Ramos (cell line): Measurements from ENCODE around the gene FAM161B.
"Not testable (repeated sequence)": the region's sequence is repeated elsewhere in the genome, so short reads cannot be mapped to it uniquely, and the experiment has no call there.

Source experiments
- in situ Hi-C: fragments of 300-500 bp; cut with MboI; formaldehyde crosslinking; loops from one replicate; pipeline ENCODE4 v1.14.3; 2022; ENCODE audit warnings: low sequenced_read_pairs; ENCODE audit not compliant: unreplicated experiment

The FAM161B gene

DNA sequence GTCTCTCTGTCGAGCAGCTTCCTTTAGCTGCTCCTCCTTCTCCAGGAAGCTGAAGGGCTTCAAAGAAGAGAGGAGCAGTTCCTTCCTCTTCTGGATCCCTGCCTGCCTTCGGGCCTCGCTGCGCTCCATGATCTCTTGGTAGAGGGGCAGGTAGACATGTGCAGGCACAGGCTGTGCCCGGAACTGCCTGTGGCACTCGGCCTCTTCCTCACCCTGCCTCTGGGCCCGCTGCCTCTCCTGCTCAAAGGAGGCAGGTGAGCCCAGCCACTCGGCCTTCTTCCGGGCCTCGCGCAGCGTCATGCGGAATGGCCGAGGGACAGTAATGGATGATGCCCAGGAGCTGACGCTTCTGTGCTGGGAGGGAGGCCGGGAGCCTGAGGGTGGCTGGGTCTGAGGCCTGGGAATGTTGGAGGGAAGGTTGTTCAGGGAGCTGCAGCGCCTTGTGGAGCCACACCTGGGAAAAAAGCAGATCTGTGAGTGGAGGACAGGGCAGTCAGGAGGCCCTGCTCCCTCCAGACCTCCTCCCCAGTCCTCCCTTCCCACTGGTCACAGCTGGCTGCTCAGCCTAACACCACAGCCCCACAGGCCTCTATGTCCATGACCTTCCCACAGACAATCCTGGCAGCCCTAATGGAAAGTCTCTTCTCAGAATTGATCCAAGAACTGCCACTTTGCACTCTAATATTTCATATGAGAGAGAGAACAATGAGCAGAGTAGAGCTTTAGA is 5.3 kb downstream of the FAM161B start:
- in situ Hi-C loops, result no loop called here

DNA sequence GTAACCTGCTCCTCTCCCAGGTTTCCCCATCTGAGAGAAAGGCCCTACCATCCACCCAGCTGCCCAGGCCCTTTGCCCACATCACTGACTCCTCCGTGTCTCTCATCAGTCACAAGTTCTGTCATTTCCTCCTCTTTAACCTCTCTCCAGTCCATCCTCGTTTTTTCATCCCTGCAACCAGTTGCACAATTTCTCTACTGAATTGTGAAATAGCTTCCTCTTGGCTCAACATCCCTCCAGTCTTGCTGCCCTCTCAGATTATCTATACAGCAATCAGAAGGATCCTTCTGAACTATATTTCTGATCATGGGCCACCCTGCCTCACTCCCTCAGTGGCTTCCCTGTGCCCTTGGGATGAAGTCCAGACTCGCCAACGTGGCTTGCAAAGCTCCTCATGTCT is 6.8 kb downstream of the FAM161B start:
- in situ Hi-C loops, result no loop called here

DNA sequence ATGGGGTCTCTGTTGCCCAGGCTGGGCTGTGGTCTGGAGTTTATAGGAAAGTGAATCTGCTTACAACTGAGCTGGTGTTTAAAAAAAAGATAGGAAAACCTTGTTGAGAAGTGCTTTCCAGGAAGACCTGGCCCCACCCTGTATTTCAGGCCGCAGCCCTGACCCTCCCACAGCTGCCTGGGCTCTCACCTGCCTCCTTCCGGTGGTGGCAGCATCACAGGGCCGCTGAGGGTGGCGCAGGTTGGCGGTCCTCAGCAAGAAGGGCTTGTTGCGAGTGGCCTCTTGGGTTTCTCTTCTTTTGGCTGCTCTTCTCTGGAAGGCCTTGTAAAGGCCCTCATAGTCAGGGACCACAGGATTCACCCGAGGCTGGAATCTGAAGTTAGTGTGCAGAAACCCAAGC is 7.7 kb downstream of the FAM161B start:
- in situ Hi-C loops, result no loop called here

- in situ Hi-C loops, result no loop called here
Measured at GRCh38 chr14:73937012-73937411, 12.9 kb downstream of the FAM161B start.

GRCh38 chr14:73936548-73936947 is 13.3 kb downstream of the FAM161B start:
- in situ Hi-C loops, result no loop called here

DNA sequence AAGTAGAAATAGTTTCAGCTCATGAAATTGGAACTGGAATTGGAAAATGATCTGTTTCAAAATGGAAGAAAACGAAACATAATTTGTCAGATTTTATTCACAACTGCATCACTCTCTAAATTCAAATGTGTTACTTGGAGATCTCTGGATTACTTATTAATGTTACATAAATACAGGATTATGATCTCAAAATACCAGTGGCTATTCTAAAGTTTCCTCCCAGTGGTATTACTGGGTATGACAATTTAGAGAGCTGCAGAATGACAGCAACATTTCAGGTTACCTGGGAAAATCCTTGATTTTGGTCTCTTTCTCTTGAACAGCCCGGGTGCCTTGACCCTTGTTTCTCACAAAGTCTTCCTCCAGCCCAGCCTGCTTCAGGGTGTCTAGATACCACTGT is 14.2 kb downstream of the FAM161B start:
- in situ Hi-C loops, result no loop called here

GRCh38 chr14:73924337-73924736 is 25.6 kb downstream of the FAM161B start:
- in situ Hi-C loops, result no loop called here

DNA sequence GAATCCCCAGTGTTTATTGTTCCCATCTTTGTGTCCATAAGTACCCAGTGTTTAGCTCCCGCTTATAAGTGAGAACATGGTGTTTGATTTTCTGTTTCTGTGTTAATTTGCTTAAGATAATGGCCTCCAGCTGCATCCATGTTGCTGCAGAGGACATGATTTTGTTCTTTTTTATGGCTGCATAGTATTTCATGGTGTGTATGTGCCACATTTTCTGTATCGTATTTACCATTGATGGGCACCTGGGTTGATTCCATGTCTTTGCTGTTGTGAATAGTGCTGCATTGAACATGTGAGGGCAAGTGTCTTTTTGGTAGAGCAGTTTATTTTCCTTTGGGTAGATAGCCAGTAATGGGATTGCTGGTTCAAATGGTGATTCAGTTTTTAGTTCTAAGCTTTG is 30.4 kb downstream of the FAM161B start:
- in situ Hi-C loops, result not testable (repeated sequence)

DNA sequence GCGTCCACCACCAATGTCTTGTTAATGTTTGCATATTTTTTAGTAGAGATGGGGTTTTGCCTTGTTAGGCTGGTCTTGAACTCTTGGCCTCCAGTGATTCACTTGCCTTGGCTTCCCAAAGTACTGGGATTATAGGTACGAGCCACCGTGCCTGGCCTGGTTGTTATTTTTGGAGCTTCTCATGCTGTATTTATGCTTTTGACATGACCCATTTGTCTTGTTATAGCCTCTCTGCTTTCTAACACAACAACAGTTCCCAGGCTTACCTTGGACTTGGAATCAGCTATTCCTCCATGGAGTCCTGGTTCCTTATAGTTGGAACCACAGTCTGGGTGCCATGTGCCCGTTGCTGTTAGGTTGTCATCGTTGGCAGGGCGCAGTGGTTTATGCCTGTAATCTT is 33.6 kb downstream of the FAM161B start:
- in situ Hi-C loops, result no loop called here

- in situ Hi-C loops, result no loop called here
Measured at GRCh38 chr14:73913256-73913655, 36.6 kb downstream of the FAM161B start.

DNA sequence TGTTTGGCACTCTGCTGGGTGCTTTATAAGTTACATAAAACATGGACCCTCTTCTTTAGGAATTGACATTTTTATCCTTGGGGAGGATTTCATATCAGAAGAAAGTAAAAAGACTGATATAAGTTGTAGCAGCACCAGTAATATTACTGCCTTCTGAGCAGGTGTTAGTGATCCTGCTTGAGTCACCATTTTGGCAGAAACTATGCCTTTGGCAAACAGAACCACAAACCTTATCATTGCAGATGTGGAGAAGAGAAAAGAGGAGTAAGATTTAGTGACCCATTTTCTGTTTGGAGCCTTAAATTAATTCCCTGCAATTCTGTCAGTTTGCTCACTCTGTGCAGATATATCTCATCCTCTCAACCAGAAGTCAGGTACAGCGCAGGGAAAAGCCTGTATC is 40.2 kb downstream of the FAM161B start:
- in situ Hi-C loops, result no loop called here

DNA sequence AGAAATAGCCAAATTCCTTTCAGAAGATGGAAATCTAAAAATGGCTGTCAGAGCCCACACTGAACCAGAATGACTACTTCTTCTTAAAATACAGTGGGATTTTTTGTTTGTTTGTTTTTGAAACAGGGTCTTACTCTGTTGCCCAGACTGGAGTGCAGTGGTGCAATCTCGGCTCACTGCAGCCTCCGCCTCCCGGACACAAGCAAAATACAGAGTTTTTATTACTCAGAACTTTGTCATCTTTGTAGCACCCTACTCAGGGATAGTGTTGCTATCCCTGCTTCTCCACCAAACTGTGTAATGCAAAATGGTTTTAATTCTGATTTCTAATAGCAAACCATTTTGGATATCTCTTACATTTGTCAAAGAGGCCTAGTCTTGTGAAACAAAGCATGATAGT is 46.9 kb downstream of the FAM161B start:
- in situ Hi-C loops, result no loop called here

DNA sequence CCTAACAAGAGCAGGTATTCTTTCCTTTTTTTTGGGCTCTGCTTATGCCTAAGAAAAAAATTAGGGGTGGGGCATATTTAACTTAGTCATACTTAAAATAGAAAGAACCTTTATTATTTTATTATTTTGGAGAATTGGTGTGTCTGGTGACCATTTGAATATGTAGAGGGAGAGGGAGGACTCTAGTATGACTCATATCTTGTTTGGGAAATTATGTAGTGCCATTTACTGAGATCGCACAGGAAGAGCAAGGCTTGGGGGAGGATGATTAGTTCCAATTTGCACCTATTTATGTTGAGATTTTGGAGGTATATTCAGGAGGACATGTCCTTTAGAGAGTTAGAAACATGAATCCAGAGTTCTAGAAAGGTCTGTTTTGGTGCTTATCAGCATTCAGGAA is 53.4 kb downstream of the FAM161B start:
- in situ Hi-C loops, result no loop called here

- in situ Hi-C loops, result no loop called here
Measured at GRCh38 chr14:73895939-73896338, 54.0 kb downstream of the FAM161B start.

DNA sequence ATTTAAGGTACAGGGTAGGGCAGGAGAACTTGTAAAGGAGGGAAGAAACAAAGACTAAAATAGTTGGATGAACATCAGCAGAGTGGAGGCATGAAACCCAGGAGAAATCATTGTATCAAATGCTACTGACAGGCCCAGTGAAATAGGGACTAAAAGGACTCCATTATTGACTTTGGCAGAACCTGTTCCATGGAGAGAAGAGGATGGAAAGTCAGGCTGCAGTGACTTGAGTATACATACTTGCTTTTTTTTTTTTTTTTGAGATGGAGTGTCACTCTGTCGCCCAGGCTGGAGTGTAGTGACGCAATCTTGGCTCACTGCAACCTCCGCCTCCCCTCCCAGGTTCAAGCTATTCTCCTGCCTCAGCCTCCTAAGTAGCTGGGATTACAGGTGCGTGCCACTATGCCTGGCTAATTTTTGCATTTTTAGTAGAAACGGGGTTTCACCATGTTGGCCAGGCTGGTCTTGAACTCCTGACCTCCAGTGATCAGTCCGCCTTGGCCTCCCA is 55.7 kb downstream of the FAM161B start:
- in situ Hi-C loops, result not testable (repeated sequence)

DNA sequence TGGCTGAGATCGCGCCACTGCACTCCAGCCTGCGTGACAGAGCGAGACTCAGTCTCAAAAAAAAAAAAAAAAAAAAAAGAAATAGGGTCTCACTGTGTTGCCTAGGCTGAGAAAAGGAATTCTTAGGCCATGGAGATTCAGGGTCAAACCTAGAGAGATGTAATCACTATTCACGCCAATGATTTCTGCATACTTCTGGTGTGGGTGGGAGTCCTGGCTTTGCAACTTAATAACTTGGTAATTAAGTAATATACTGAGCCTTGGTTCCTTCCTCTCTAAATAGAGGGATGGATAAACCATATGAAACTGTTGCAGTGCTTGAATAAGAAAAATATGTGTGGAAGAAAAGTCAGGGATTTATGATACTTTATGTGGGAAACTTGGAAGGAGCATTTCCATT is 60.5 kb downstream of the FAM161B start:
- in situ Hi-C loops, result no loop called here

GRCh38 chr14:73888971-73889370 is 60.9 kb downstream of the FAM161B start:
- in situ Hi-C loops, result no loop called here

GRCh38 chr14:73888460-73888725 is 61.5 kb downstream of the FAM161B start:
- in situ Hi-C loops, result no loop called here

- in situ Hi-C loops, result no loop called here
Measured at GRCh38 chr14:73887694-73888459, 62.0 kb downstream of the FAM161B start.

- in situ Hi-C loops, result no loop called here
Measured at GRCh38 chr14:73887318-73887616, 62.6 kb downstream of the FAM161B start.

- in situ Hi-C loops, result no loop called here
Measured at GRCh38 chr14:73886449-73887317, 63.2 kb downstream of the FAM161B start, which contains the start of gene ZNF410. TSS of gene ZNF410 (plus strand) at chr14:73886859. CDS start at chr14:73892176, 5,317 bp downstream.
